MM.1S (cell line): Measurements from ENCODE around the gene NOL4L.

Experiments
- DNase-seq: peaks from one replicate; pipeline ENCODE4 v3.0.0-alpha.2; 2015
- H2AFZ ChIP-seq: fragments of 300-600 bp; sonication (generic); 2 replicates; pipeline ENCODE4 v1.6.0; 2016; ENCODE audit warnings: antibody characterized with exemption, low read length
- H3F3A ChIP-seq: fragments of 300-600 bp; sonication (generic); 2 replicates; pipeline ENCODE4 v1.6.1; 2016; ENCODE audit warnings: mild to moderate bottlenecking, antibody characterized with exemption, low read length, moderate library complexity, mixed read lengths; ENCODE audit not compliant: insufficient read depth
- H3K27ac ChIP-seq: fragments of 300-600 bp; sonication (generic); 2 replicates; pipeline ENCODE4 v1.5.1; 2016; ENCODE audit warnings: mild to moderate bottlenecking, low read length
- H3K27me3 ChIP-seq: fragments of 300-600 bp; sonication (generic); replicated peaks from 2 replicates; pipeline ENCODE4 v1.6.0; 2016; ENCODE audit warnings: low read length; ENCODE audit not compliant: insufficient read depth
- H3K36me3 ChIP-seq: fragments of 300-600 bp; sonication (generic); replicated peaks from 2 replicates; pipeline ENCODE4 v1.6.1; 2016; ENCODE audit warnings: mild to moderate bottlenecking, low read length, mixed read lengths; ENCODE audit not compliant: insufficient read depth
- H3K4me1 ChIP-seq: fragments of 300-600 bp; sonication (generic); 2 replicates; pipeline ENCODE4 v1.6.1; 2016; ENCODE audit warnings: low read length, mixed read lengths
- H3K4me2 ChIP-seq: fragments of 300-600 bp; sonication (generic); 2 replicates; pipeline ENCODE4 v1.6.0; 2016; ENCODE audit warnings: low read depth, low read length
- H3K4me3 ChIP-seq: fragments of 300-600 bp; sonication (generic); 2 replicates; pipeline ENCODE4 v1.5.1; 2016; ENCODE audit warnings: low read length, mixed read lengths
- H3K79me2 ChIP-seq: fragments of 300-600 bp; sonication (generic); 2 replicates; pipeline ENCODE4 v1.6.1; 2016; ENCODE audit warnings: mixed run types, low read length, mixed read lengths
- H3K9ac ChIP-seq: fragments of 300-600 bp; sonication (generic); 2 replicates; pipeline ENCODE4 v1.6.1; 2016; ENCODE audit warnings: low read length, mixed read lengths
- H3K9me2 ChIP-seq: fragments of 300-600 bp; sonication (generic); replicated peaks from 2 replicates; pipeline ENCODE4 v1.6.1; 2016; ENCODE audit warnings: mild to moderate bottlenecking, low read length, mixed read lengths; ENCODE audit not compliant: insufficient read depth
- H3K9me3 ChIP-seq: fragments of 300-600 bp; sonication (generic); replicated peaks from 2 replicates; pipeline ENCODE4 v1.6.1; 2016; ENCODE audit warnings: mild to moderate bottlenecking, low read length, mixed read lengths; ENCODE audit not compliant: insufficient read depth
- H4K20me1 ChIP-seq: fragments of 300-600 bp; sonication (generic); 2 replicates; pipeline ENCODE4 v1.6.1; 2016; ENCODE audit warnings: mild to moderate bottlenecking, low read length, moderate library complexity, mixed read lengths; ENCODE audit not compliant: insufficient read depth
- EZH2 ChIP-seq: fragments of 300-600 bp; sonication (generic); optimal IDR thresholded peaks from 2 replicates; pipeline ENCODE3; 2017; ENCODE audit warnings: low read depth, mild to moderate bottlenecking, antibody characterized with exemption, low read length, mixed read lengths
- EZH2phosphoT487 ChIP-seq: fragments of 300-600 bp; sonication (generic); IDR thresholded peaks from 2 replicates; pipeline ENCODE4 v1.6.1; 2018; ENCODE audit warnings: antibody characterized with exemption, low read length
- TF ChIP-seq, protein P1 (sequence below): fragments of 300-600 bp; sonication (generic); IDR thresholded peaks from 2 replicates; pipeline ENCODE4 v1.5.1; 2016; ENCODE audit warnings: antibody characterized with exemption, low read length, mixed read lengths

The NOL4L gene

GRCh38 chr20:32523613-32524213 lies 61.4 kb downstream of the NOL4L start:
- Histone ChIP-seq H3K4me2 (no peak overlapping the region), H3K9me2 (no peaks in the 10 kb centered on the region), H3K27ac (no peak overlapping the region), H3K4me3 (no peak overlapping the region), H3K4me1 (peaks cover 6% of the 10 kb centered on the region; the same call in 1 of the 2 replicates), H2AFZ (no peak overlapping the region), H3K79me2 (no peaks in the 10 kb centered on the region), H3K27me3 (no peaks in the 10 kb centered on the region), H4K20me1 (no peaks in the 10 kb centered on the region), H3K9me3 (no peaks in the 10 kb centered on the region), H3K9ac (no peak overlapping the region), H3F3A (no peaks in the 10 kb centered on the region), H3K36me3 (no peaks in the 10 kb centered on the region)
- no peak for DNase-seq
- TF ChIP-seq EZH2phosphoT487 (no peak), EZH2 (no peak)
- TF ChIP-seq, protein P1, sequence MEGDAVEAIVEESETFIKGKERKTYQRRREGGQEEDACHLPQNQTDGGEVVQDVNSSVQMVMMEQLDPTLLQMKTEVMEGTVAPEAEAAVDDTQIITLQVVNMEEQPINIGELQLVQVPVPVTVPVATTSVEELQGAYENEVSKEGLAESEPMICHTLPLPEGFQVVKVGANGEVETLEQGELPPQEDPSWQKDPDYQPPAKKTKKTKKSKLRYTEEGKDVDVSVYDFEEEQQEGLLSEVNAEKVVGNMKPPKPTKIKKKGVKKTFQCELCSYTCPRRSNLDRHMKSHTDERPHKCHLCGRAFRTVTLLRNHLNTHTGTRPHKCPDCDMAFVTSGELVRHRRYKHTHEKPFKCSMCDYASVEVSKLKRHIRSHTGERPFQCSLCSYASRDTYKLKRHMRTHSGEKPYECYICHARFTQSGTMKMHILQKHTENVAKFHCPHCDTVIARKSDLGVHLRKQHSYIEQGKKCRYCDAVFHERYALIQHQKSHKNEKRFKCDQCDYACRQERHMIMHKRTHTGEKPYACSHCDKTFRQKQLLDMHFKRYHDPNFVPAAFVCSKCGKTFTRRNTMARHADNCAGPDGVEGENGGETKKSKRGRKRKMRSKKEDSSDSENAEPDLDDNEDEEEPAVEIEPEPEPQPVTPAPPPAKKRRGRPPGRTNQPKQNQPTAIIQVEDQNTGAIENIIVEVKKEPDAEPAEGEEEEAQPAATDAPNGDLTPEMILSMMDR: no peak

GRCh38 chr20:32522776-32523612 lies 62.1 kb downstream of the NOL4L start:
- no peak for TF ChIP-seq EZH2
- no peak overlapping the region for H3K9ac ChIP-seq

GRCh38 chr20:32522526-32522775 lies 62.7 kb downstream of the NOL4L start:
- H3K27me3 ChIP-seq: no peaks in the 10 kb centered on the region

More at GRCh38 chr20:32522776-32523612, 62.1 kb downstream of the NOL4L start:
- Histone ChIP-seq H3K27me3 (no peaks in the 10 kb centered on the region), H4K20me1 (no peaks in the 10 kb centered on the region), H3K36me3 (no peaks in the 10 kb centered on the region), H2AFZ (no peak overlapping the region), H3K79me2 (no peaks in the 10 kb centered on the region), H3K4me2 (no peak overlapping the region), H3F3A (no peaks in the 10 kb centered on the region), H3K4me1 (peaks cover 6% of the 10 kb centered on the region; the same call in 1 of the 2 replicates), H3K4me3 (no peak overlapping the region), H3K9me2 (no peaks in the 10 kb centered on the region), H3K27ac (no peak overlapping the region), H3K9me3 (no peaks in the 10 kb centered on the region)
- DNase-seq: no peak

More at GRCh38 chr20:32522526-32522775, 62.7 kb downstream of the NOL4L start:
- H3K4me1 ChIP-seq: peaks cover 6% of the 10 kb centered on the region; the same call in 1 of the 2 replicates
- H3K79me2 ChIP-seq: no peaks in the 10 kb centered on the region
- no peaks in the 10 kb centered on the region for H3K9me2 ChIP-seq
- H3K36me3 ChIP-seq: no peaks in the 10 kb centered on the region
- H3K27ac ChIP-seq: no peak overlapping the region
- H3K9me3 ChIP-seq: no peaks in the 10 kb centered on the region
- H3F3A ChIP-seq: no peaks in the 10 kb centered on the region
- no peak overlapping the region for H3K4me2 ChIP-seq
- no peak for DNase-seq
- TF ChIP-seq, protein P1: no peak
- TF ChIP-seq EZH2 (no peak), EZH2phosphoT487 (no peak)
- no peak overlapping the region for H3K4me3 ChIP-seq
- no peaks in the 10 kb centered on the region for H4K20me1 ChIP-seq
- no peak overlapping the region for H3K9ac ChIP-seq
- H2AFZ ChIP-seq: no peak overlapping the region
